A204.1 (cell line): Measurements from ENCODE around the gene JAKMIP2.
"Not testable (repeated sequence)": the region's sequence is repeated elsewhere in the genome, so short reads cannot be mapped to it uniquely, and the experiment has no call there.

Source experiments
- FAIRE-seq: peaks from 2 replicates; lab custom pipeline; 2012; peaks lifted over from hg19 to GRCh38; lab: Jason Lieb, UNC

JAKMIP2 gene

DNA sequence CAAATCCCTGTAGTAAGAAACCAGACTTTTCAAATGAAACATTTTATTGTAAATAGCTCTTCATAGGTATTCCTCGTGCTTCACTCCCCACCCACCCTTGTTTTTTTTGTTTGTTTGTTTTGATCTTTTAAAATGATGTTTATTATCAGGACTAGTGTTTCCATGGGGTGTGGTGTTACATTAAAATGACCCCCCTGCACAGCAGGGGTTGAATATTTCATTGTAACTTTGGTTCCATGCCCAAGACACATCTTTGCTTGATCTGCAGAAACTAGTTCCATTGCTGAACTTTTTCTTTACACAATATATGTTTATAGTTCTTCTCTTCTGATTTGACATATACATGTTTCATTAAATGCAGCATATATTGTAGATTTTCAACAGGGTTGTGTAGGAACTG is 191.4 kb downstream of the JAKMIP2 start:
- FAIRE-seq, result no peak

DNA sequence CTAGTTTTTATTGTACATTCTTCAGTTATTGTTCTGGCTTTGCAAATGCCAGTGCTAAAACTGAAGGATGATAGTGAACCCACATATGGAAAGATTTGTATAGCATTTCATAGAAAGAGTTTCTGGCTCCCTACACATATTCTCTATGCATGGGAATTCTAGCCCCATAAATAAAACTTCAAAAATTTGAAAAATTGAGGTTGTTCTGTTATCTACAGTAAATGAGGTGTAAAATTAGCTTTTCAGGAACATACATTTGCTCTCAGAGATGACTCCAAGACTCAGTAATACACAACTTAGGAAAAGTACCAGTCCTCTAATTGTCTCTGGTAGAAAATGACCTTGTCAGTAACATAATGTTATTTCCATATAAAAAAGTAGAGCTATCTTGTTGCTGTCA is 192.4 kb downstream of the JAKMIP2 start:
- no peak for FAIRE-seq

DNA sequence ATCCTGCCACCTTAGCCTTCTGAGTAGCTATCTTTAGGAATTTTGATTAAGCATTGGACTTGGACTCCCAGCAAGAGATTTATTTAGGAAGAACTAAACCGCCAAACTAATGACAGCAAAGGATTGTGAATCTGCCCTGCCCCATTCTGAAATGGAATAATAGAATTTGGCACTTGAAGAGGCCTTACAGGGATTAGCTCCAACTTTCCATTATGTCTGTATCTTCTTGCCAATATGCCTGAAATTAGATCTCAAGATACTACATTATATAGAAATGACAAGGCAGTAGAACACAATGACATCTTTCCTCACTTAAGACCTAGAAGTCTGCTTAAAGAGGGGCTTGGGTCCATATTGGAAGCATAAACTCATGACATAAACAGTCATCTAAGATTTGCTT is 195.7 kb downstream of the JAKMIP2 start:
- no peak for FAIRE-seq

DNA sequence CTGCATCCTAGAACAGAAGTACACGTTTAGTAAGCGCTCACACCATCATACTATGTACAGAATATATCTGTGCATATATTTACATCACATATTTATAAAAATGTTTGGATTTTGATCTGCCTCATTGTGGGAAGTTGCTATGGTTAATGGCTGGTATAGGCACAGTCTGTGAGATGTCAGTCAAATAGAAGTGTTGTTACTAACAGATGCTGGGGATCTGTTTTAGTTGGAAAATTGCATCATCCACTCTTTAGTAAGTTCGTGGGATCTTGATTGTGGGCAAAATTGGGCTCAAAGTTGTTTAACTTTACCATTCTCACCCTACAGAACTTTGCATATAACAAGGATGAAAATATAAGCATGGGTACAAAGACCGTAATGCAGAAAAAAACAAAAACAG is 196.3 kb downstream of the JAKMIP2 start:
- FAIRE-seq, result no peak

DNA sequence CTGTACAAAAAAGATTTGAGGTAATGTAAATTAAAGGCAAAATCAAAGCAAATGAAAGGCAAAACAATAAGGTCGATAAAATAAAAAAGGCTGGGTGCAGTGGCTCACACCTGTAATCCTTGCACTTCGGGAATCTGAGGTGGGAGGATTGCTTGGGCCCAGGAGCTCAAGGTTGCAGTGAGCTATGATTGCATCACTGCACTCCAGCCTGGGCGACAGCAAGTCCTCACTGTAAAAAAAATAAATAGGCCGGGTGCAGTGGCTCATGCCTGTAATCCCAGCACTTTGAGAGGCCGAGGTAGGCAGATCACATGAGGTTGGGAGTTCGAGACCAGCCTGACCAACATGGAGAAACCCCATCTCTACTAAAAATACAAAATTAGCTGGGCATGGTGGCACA is 200.3 kb downstream of the JAKMIP2 start:
- FAIRE-seq, result not testable (repeated sequence)

- FAIRE-seq, result not testable (repeated sequence)
Observed at GRCh38 chr5:147580418-147580817, 202.1 kb downstream of the JAKMIP2 start.

GRCh38 chr5:147578228-147579024 is 204.1 kb downstream of the JAKMIP2 start:
- FAIRE-seq, result peak; percentile 85

- no peak for FAIRE-seq
Observed at GRCh38 chr5:147576646-147577535, 205.6 kb downstream of the JAKMIP2 start.

- no peak for FAIRE-seq
Observed at GRCh38 chr5:147575598-147575997, 206.9 kb downstream of the JAKMIP2 start.

GRCh38 chr5:147573211-147573610 is 209.3 kb downstream of the JAKMIP2 start:
- FAIRE-seq, result no peak

DNA sequence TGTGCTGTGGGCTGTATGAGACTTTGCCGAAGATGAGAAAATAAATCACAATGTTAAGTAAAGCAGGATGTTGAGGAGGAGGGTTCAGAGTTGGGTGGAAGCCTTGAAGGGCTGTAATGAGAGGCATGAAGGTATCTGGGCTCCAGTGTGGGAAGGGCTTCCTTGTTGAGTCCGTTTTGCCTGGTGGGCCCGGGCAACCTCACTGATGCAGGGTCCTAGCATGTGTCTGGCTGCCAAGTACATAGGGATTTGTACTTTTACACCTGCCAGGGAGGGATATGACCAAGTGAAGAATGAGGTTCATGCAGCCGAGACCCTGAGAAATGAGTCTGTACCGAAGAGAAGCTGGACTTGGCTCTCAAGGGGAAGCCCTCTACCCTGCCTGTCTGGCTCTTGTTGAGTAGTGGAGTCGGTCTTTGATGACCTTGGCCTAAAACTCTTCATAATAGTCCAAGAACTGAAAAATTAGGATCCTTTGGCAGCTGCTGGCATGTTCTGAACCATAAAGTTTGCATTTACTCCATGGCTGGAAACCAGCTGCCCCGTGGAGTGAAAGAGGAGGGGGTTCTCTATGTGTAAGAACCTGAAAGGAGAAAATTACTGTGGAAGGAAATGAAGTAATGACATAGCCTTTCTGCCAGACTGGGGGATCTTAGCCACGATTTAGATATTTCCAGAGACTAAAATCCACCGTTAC is 213.7 kb downstream of the JAKMIP2 start:
- no peak for FAIRE-seq

DNA sequence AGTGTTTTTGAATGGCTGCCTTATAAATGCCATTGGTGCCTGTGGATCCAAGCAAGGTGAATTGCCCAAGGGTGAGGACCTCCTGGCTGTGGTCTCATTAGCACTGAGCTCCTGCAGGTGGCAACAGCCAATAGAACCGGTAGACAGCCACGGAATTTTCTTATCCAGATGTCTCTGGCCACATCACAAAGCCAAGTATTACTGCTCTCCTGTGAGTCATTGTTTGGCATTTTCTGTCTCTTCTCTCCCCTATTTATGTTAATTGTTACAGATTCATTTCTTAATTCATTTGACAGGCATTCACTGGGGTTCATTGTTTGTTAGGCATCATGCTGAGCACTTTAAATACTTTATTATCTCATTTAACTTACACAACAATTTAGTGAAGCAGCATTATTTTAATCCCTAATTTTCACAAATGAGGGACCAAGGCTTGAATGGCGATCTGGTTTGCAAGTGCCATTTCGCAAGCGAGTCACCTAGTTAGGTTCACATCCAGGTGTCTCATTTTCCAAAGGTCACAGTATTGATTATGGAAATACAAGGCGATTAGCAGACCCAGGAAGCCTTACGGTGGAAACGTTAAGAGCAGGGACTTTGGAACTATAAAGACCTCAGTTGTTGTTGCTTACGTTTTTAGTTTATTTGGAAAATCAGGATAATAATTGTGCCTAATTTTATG is 214.5 kb downstream of the JAKMIP2 start:
- no peak for FAIRE-seq

GRCh38 chr5:147565524-147565923 is 217.0 kb downstream of the JAKMIP2 start:
- FAIRE-seq, result no peak

DNA sequence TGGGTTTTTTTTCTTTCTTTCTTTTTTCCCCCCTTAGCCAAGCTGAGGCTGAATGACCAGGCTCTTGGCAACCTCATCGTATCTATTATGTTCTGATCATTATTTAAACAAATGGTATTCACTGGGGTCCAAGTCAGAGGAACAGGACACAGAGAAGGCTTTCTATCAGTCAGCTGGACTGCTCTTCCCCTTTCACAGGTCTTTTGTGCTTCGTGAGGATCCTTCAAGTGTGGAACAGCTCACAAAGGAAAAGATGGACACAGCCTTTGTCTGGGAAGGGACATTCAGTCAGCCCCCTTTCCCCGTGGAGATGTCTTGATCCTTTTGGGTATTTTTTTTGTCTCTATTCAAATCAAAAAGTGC is 218.4 kb downstream of the JAKMIP2 start:
- FAIRE-seq, result no peak

GRCh38 chr5:147563466-147564123 is 218.9 kb downstream of the JAKMIP2 start:
- no peak for FAIRE-seq

- FAIRE-seq, result no peak
Observed at GRCh38 chr5:147561435-147561834, 221.1 kb downstream of the JAKMIP2 start.

DNA sequence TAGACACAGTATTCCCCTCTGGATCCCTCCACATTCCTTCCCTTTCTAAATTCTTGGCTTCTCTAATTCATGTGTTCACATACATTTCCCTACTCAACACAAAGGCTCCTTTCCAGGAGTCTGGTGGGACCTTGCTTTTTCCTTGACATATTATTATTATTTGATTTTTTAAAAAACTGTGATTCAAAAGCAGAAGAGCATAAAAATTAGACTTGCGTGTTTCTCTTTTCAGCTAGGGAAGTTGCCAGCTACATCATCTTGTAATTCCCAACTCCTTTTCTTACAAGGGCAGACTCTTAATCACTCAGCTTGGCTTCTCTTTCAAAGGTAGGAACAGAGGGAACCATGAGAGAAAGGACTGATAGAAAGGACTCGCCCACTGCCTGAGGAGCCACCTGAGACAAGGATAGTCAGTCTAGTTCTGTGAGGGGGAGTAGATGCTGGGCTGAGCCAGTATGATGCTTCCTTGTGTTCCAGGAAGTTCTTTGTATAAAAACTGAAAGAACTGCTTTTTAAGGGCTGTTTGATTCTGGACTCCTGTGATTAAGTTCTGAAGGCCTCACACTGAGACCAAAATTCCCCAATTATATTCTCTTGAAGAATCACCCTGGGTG is 221.7 kb downstream of the JAKMIP2 start:
- no peak for FAIRE-seq

DNA sequence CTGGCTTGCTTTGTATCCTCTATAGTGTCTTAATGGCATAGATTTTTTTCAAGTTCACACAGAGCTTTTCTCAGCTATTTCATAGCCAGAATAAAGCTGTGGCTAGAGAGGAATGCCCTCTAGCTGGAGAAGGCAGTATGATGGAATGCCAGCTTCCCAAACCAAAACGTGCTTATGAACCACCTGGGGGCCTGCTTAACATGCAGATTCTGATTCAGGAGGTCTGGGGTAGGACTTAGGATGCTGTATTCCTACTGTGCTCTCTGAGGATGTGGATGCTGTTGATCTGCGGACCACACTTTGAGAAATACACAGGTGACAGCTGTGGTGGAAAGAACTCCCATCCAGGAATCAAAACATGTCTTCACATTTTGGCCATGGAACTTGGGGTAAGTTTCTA is 222.8 kb downstream of the JAKMIP2 start:
- no peak for FAIRE-seq

- FAIRE-seq, result no peak
Observed at GRCh38 chr5:147558826-147559225, 223.7 kb downstream of the JAKMIP2 start.

- no peak for FAIRE-seq
Observed at GRCh38 chr5:147557876-147558745, 224.4 kb downstream of the JAKMIP2 start.
